Right atrium auricular region (tissue), 2 donors: ENCODE data around the gene TMEM196. TPM values are rescaled to one million over a fixed set of nuclear protein-coding genes. Genes with fewer than 3 reads are reported as not detected.

ENCODE experiments used
- DNase-seq: peaks from one replicate; pipeline ENCODE4 v3.0.0-alpha.2; 2019; ENCODE audit warnings: low spot score
- H3K27ac ChIP-seq, 2 donors: fragments of 200-600 bp; sonication (generic); 1 replicate in 1 of 2; 2 replicates in 1 of 2; pipeline ENCODE4 v1.5.1; 2016 to 2019
- H3K27me3 ChIP-seq, 2 donors: fragments of 200-600 bp; sonication (generic); one replicate each; pipeline versions ENCODE4 v1.5.1 to v1.6.0; 2017 to 2019
- H3K36me3 ChIP-seq: fragments of 200-600 bp; sonication (generic); one replicate; pipeline ENCODE4 v1.5.1; 2016
- H3K4me1 ChIP-seq, 2 donors: fragments of 200-600 bp; sonication (generic); one replicate each; pipeline versions ENCODE4 v1.5.1 to v1.6.0; 2017 to 2019
- H3K4me3 ChIP-seq, 2 donors: fragments of 200-600 bp; sonication (generic); 1 replicate in 1 of 2; 2 replicates in 1 of 2; pipeline ENCODE4 v1.5.1; 2017 to 2019; ENCODE audit warnings: mild to moderate bottlenecking in 1 of 2, moderate library complexity in 1 of 2
- H3K9me3 ChIP-seq, 2 donors: fragments of 200-600 bp; sonication (generic); one replicate each; pipeline ENCODE4 v1.5.1; 2019
- CTCF ChIP-seq, 2 donors: fragments of 200-600 bp; sonication (generic); IDR thresholded peaks; one replicate each; pipeline ENCODE4 v1.5.1; 2019; ENCODE audit warnings: antibody characterized with exemption in 2 of 2
- total RNA-seq, 2 donors: library from RNA; depleted of rRNA; stranded (reverse); fragments of >200 nt; gene quantifications; one replicate each; pipeline ENCODE4 v1.1.0, GENCODE V29; 2016

Gene TMEM196
- total RNA-seq, 2 donors from 2014 or later: not detected

GRCh38 chr7:19707240-19707639 is 66.2 kb downstream of the TMEM196 start:
- Histone ChIP-seq H3K36me3 (peaks cover 4% of the 10 kb centered on the region), H3K27ac (no peak overlapping the region), H3K4me1 (peaks cover 0 to 27% of the 10 kb centered on the region in 2 donors), H3K9me3 (no peaks in the 10 kb centered on the region), H3K4me3 (no peak overlapping the region), H3K27me3 (no peaks in the 10 kb centered on the region)
- no peak for TF ChIP-seq CTCF (IDR thresholded peaks at IDR 0.05)
- DNase-seq: no peak

- no peak for TF ChIP-seq CTCF (IDR thresholded peaks at IDR 0.05)
- Histone ChIP-seq H3K9me3 (no peaks in the 10 kb centered on the region), H3K4me1 (peaks cover 0 to 27% of the 10 kb centered on the region in 2 donors), H3K27me3 (no peaks in the 10 kb centered on the region), H3K27ac (no peak overlapping the region), H3K36me3 (peaks cover 4% of the 10 kb centered on the region), H3K4me3 (no peak overlapping the region)
- no peak for DNase-seq
Measured at GRCh38 chr7:19705663-19706062, 67.8 kb downstream of the TMEM196 start.

GRCh38 chr7:19701471-19701870 is 71.9 kb downstream of the TMEM196 start:
- Histone ChIP-seq H3K4me1 (no peaks in the 10 kb centered on the region), H3K4me3 (no peak overlapping the region), H3K27me3 (no peaks in the 10 kb centered on the region), H3K27ac (no peak overlapping the region), H3K36me3 (peaks cover 4% of the 10 kb centered on the region), H3K9me3 (no peaks in the 10 kb centered on the region)
- no peak for TF ChIP-seq CTCF (IDR thresholded peaks at IDR 0.05)
- no peak for DNase-seq

GRCh38 chr7:19700936-19701335 is 72.5 kb downstream of the TMEM196 start:
- H3K4me3 ChIP-seq: no peak overlapping the region
- H3K36me3 ChIP-seq: peaks cover 4% of the 10 kb centered on the region
- H3K9me3 ChIP-seq: no peaks in the 10 kb centered on the region
- TF ChIP-seq CTCF (IDR thresholded peaks at IDR 0.05): no peak
- no peak overlapping the region for H3K27ac ChIP-seq
- DNase-seq: no peak
- H3K27me3 ChIP-seq: no peaks in the 10 kb centered on the region
- H3K4me1 ChIP-seq: no peaks in the 10 kb centered on the region

GRCh38 chr7:19698331-19698730 is 75.1 kb downstream of the TMEM196 start:
- Histone ChIP-seq H3K36me3 (no peaks in the 10 kb centered on the region), H3K4me3 (no peak overlapping the region), H3K27me3 (no peaks in the 10 kb centered on the region), H3K4me1 (no peaks in the 10 kb centered on the region), H3K27ac (no peak overlapping the region), H3K9me3 (no peaks in the 10 kb centered on the region)
- no peak for TF ChIP-seq CTCF (IDR thresholded peaks at IDR 0.05)
- DNase-seq: no peak

- Histone ChIP-seq H3K9me3 (no peaks in the 10 kb centered on the region), H3K27me3 (no peaks in the 10 kb centered on the region), H3K4me1 (no peaks in the 10 kb centered on the region), H3K27ac (no peak overlapping the region), H3K36me3 (no peaks in the 10 kb centered on the region), H3K4me3 (no peak overlapping the region)
- TF ChIP-seq CTCF (IDR thresholded peaks at IDR 0.05): no peak
- no peak for DNase-seq
Measured at GRCh38 chr7:19696926-19697325, 76.5 kb downstream of the TMEM196 start.
